GM03348 (cell line): Measurements from ENCODE around the gene NUP62.
A peak's percentile ranks its signal among the peaks of the same experiment; 100 is the strongest.
"Not testable (repeated sequence)": the region's sequence is repeated elsewhere in the genome, so short reads cannot be mapped to it uniquely, and the experiment has no call there.

Experiments used
- DNase-seq: peaks from one replicate; pipeline ENCODE4 v3.0.0; 2012; ENCODE audit warnings: low spot score

The NUP62 gene

GRCh38 chr19:49929121-49929610 is at the start of gene NUP62, which contains the start of gene ATF5:
NUP62 (minus strand) TSS chr19:49929504; CDS start chr19:49909807, 19,697 bp downstream.
ATF5 (plus strand) TSS chr19:49929205; CDS start chr19:49930851, 1,646 bp downstream.
- peak; percentile 100 for DNase-seq

GRCh38 chr19:49978324-49978723 is 49.0 kb upstream of the NUP62 start:
- no peak for DNase-seq

- no peak for DNase-seq
Observed at GRCh38 chr19:49977881-49978280, 48.6 kb upstream of the NUP62 start.

GRCh38 chr19:49977076-49977475 is 47.8 kb upstream of the NUP62 start:
- DNase-seq, result no peak

GRCh38 chr19:49976496-49976895 is 47.2 kb upstream of the NUP62 start:
- no peak for DNase-seq

GRCh38 chr19:49975051-49975450 is 45.7 kb upstream of the NUP62 start:
- no peak for DNase-seq

GRCh38 chr19:49973987-49974386 is 44.7 kb upstream of the NUP62 start:
- DNase-seq, result no peak

- DNase-seq, result no peak
Observed at GRCh38 chr19:49972841-49973240, 43.5 kb upstream of the NUP62 start.

GRCh38 chr19:49971991-49972411 is 42.7 kb upstream of the NUP62 start:
- DNase-seq, result no peak

GRCh38 chr19:49969355-49969754 is 40.1 kb upstream of the NUP62 start:
- DNase-seq, result not testable (repeated sequence)

- DNase-seq, result no peak
Observed at GRCh38 chr19:49968279-49968922, 39.1 kb upstream of the NUP62 start.

- not testable (repeated sequence) for DNase-seq
Observed at GRCh38 chr19:49960980-49961379, 31.7 kb upstream of the NUP62 start, which contains the start of gene SIGLEC11. SIGLEC11 (minus strand) TSS chr19:49961172; CDS start chr19:49961081, 91 bp downstream.

- not testable (repeated sequence) for DNase-seq
Observed at GRCh38 chr19:49959892-49960291, 30.6 kb upstream of the NUP62 start.

GRCh38 chr19:49958596-49958995 is 29.3 kb upstream of the NUP62 start:
- not testable (repeated sequence) for DNase-seq

- not testable (repeated sequence) for DNase-seq
Observed at GRCh38 chr19:49958144-49958543, 28.8 kb upstream of the NUP62 start.

- DNase-seq, result no peak
Observed at GRCh38 chr19:49957262-49957915, 28.1 kb upstream of the NUP62 start.

- no peak for DNase-seq
Observed at GRCh38 chr19:49956115-49956495, 26.8 kb upstream of the NUP62 start.

- no peak for DNase-seq
Observed at GRCh38 chr19:49954933-49955332, 25.6 kb upstream of the NUP62 start.

GRCh38 chr19:49954092-49954829 is 25.0 kb upstream of the NUP62 start:
- DNase-seq, result no peak

GRCh38 chr19:49953416-49953815 is 24.1 kb upstream of the NUP62 start:
- DNase-seq, result no peak

- no peak for DNase-seq
Observed at GRCh38 chr19:49952906-49953305, 23.6 kb upstream of the NUP62 start.

- no peak for DNase-seq
Observed at GRCh38 chr19:49952479-49952836, 23.2 kb upstream of the NUP62 start.
